EL (cell line): ENCODE measurements around the gene ANP32E.

ENCODE experiments used
- DNase-seq: peaks from one replicate; pipeline ENCODE4 v3.0.0-alpha.2; 2016

ANP32E gene

DNA sequence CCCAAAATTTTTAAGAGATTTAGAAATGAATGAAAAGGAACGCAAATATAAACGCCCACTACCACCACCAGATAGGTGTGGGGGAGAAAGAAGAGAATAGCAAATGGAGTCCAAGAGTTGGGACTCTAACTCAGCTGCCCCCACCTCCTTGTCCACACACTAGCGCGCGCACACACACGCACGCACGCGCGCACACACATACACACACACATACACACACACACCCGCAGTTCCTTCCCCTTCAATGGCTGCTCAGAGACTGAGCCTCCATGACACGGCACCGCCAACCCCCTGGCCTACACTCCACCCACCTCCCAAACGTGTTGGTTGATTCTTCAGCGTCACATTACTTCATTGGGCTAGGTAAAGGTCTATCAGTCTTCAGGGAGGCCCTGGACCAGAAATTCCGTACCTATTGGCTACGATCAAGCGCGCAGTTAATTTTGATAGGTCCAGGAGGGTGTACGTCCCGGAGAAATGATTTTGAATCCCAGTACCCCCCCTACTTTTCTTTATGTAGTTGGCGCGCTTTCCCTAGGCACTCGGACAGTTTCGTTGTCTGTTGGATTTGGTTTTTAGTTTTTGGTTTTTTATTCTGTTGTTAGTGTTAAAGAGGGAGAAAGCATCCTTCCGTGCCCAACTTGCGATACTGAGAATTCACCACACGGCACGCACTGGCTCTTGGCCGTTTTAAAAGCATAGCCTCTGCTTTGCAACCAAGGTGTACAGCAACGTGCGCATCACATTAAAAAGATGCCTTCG lies at the start of gene ANP32E:
ANP32E (minus strand) TSS at position 261 of the 762 bp plus-strand sequence. CDS start 326 bp downstream, outside the sequence.
- DNase-seq: peak; percentile 100

DNA sequence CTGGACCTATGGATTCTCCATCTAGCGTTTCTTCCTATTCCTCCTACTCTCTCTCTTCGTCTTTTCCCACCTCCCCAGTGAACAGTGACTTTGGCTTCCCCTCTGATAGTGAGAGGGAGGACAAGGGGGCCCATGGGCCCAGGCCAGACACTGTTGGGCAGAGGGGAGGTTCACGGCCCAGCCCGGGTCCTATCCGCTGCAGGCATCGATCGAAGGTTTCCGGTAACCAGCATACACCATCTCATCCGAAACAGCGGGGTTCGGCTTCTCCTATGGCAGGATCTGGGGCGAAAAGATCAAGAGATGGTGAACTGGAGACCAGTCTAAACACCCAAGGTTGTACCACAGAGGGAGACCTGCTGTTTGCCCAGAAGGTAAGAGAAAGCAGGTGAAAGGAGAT lies 47.3 kb upstream of the ANP32E start:
- no peak for DNase-seq

DNA sequence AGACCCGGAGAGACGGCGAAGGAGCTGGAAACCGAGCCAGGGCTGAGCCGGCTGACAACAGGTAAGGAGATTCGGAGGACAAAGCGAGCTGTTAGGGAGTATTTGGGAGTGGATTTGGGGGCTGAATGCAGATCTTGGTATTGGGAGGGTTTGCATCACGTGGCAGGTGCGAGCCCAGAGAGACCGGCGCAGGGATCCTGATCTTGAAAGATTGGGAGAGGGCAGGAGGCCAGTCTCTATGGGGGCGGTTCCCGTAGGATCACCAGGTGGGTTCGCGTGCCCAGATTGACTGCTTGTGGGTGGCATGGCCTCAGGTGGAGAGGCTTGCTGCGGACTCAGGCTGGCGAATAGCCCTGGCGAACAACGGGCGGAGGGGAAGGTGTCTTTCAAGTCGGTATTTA lies 46.6 kb upstream of the ANP32E start:
- DNase-seq: no peak

- peak; percentile 99 for DNase-seq
Observed at GRCh38 chr1:150281758-150282557, 46.0 kb upstream of the ANP32E start, which contains the start of gene CIART. TSS of gene CIART (plus strand) at chr1:150282554. CDS start at chr1:150283268, 714 bp downstream.

DNA sequence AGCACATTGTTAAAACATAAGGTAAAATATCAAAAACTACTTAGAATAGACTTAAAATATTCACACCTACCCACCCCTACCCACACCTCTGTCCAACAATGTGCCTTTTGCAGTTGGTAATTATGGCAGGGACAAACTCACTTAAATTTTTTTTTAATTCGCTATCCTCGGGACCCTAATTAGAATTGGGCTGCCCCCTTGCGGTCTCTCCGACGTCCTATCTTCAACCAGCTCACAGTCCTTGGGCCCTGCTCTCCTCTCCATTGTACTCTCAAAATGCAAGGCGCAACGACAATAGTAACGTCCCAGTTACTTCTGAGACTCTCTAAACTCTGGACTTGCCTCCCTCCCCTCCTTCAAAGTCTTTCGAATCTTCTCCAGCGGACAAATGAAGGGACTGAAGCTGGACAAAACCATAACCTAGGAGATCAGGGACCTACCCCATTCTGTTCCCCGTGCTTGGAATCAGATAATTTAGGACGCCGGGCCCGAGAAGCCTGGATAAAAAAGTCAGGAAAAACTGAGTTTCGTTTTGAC lies 45.4 kb upstream of the ANP32E start:
- DNase-seq: peak; percentile 75

GRCh38 chr1:150280138-150280707 lies 44.3 kb upstream of the ANP32E start:
- no peak for DNase-seq

- no peak for DNase-seq
Observed at GRCh38 chr1:150273311-150273710, 37.4 kb upstream of the ANP32E start.

DNA sequence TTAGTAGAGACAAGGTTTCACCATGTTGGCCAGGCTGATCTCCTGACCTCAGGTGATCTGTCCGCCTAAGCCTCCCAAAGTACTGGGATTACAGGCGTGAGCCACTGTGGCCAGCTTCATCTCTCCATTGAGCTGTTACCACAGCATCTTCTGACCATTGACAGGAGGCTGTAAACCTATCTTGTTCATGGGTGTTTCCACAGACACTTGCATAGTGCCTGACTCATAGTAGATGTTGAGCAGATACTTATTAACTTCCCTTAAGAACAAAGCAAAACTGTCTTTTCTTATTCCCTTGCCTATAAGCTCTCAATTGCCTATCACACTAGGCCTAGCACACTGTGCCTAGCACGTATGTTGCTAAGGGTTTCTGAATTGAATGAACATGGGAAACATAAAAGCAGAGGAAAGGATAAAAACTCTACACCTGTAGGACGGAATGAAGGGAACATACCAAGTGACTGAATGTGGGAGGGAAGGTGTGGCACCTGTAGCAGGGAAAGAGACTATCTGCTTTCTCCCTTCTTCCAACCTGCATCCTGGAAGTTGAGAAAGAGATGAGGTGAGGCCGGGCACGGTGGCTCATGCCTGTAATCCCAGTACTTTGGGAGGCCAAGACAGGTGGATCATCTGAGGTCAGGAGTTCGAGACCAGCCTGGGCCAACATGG lies 35.5 kb upstream of the ANP32E start:
- DNase-seq: no peak

DNA sequence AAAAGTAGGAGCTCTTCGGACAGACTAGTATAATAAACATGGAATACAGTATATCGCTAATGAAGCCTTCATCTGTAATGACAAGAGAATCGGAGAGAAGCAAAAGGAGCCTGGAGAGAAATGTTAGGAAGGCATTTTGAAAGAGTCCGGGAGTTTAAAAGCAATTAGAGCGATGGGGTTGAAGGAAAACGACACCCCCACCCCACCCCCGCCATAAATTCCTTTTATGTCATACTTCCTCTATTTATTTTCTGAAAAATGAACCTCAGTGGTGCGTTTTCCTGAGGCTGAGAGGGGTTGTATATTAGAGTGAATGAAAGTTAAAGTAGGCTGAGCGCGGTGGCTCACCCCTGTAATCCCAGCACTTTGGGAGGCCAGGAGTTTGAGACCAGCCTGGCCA lies 33.5 kb upstream of the ANP32E start:
- DNase-seq: no peak

DNA sequence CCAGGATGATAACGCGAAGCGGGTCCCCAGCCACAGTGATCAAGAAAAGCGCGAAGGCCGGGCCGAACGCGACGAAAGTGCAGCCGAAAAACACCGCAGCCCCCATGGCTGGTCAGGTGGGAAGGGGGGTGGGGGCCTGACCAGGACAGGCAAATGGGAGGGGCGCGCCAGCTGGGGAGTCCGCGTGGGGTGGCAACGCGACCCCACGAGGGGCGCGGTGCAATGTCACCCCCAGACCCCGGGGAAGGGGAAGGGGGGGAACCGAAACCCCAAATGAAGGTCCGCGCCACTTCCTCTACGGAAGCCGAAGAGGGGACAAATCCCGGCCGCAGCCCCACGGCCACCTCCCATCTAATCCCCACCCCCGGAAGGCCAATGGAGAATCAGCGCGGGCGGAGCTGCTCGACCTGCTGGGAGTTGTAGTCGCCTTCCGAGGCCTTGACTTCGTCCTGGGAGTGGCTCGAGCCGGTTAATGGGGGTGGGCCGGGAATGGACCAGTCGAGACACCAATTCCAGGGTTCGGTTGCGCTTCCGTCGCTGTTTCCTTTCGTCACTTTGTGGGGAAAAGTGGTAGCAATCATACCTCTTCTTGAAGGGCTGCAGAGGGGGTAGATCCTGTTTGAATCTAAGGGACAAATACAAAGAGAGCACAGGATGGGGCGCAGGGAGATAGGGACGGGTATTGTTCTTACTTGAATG lies 32.9 kb upstream of the ANP32E start, which contains the start of gene APH1A:
APH1A (minus strand) TSS at position 312 of the 699 bp plus-strand sequence; CDS start at position 106, 206 bp downstream.
- DNase-seq: peak; percentile 97

DNA sequence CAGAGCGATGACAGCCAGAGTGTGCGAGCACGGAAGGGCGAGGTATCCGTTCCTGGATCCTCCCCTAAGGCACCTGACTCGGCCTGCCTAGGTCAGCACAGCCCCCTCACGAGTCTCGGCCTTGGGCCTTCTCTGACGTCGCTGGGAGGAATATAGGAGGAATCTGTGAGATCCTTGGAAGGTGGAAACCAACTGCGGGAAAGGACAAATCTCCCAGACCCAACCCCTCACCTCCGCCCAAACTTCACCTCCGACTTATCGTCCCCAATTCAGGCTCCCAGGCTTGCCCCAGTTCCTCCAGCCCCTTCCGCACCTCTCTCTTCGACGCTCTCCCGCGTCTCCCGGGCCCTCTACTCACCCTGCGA lies 32.4 kb upstream of the ANP32E start:
- DNase-seq: peak; percentile 25

DNA sequence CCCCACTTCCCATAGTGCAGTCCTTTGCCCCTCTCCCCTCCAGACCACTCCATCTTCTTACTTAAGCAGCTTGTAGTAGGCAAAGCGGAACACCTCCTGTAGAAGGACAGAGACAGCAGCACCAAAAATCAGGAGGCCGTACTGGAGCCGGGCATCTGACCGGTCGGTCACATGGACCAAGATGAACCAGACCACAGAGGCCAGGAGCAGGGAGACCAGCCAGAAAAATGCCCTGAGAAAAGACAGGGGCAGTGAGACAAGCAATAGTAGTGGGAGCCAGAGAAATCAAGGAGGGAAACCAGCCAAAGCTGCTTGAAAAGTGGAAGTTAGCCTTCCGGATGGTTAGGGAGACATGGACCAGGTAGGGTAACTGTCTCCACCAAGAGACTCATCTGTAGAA lies 32.0 kb upstream of the ANP32E start:
- no peak for DNase-seq

- DNase-seq: no peak
Observed at GRCh38 chr1:150263549-150263948, 27.6 kb upstream of the ANP32E start.

DNA sequence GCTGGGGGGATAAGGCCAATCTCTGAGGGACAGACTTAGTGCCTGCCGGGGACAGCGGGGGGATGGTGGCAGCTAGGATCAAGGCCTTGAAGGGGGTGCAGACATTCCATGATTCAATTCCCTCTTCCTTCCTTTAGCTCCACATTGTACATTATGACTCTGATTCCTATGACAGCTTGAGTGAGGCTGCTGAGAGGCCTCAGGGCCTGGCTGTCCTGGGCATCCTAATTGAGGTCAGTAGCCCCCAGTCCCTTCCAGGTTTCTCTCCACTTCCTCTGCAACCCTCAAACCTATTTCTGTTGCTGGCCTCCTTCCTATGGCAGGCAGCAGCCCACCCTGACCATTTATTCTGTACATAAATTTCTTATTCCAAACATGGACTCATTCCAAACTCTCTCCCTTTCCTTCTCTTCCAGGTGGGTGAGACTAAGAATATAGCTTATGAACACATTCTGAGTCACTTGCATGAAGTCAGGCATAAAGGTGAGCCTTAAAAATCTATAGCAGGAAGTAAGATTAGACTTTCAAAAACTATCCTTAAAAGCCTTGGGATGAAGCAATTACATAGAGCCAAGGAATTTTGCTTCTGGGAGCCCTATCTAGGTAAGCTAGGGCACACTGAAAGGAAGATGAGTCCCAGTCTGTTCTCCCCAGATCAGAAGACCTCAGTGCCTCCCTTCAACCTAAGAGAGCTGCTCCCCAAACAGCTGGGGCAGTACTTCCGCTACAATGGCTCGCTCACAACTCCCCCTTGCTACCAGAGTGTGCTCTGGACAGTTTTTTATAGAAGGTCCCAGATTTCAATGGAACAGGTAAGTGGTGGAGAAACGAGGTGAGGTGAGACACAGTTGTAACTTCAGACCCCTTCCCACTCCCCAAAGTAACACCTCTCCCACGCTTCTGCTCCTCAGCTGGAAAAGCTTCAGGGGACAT lies 26.7 kb upstream of the ANP32E start:
- DNase-seq: no peak

GRCh38 chr1:150261367-150261766 lies 25.5 kb upstream of the ANP32E start:
- no peak for DNase-seq

DNA sequence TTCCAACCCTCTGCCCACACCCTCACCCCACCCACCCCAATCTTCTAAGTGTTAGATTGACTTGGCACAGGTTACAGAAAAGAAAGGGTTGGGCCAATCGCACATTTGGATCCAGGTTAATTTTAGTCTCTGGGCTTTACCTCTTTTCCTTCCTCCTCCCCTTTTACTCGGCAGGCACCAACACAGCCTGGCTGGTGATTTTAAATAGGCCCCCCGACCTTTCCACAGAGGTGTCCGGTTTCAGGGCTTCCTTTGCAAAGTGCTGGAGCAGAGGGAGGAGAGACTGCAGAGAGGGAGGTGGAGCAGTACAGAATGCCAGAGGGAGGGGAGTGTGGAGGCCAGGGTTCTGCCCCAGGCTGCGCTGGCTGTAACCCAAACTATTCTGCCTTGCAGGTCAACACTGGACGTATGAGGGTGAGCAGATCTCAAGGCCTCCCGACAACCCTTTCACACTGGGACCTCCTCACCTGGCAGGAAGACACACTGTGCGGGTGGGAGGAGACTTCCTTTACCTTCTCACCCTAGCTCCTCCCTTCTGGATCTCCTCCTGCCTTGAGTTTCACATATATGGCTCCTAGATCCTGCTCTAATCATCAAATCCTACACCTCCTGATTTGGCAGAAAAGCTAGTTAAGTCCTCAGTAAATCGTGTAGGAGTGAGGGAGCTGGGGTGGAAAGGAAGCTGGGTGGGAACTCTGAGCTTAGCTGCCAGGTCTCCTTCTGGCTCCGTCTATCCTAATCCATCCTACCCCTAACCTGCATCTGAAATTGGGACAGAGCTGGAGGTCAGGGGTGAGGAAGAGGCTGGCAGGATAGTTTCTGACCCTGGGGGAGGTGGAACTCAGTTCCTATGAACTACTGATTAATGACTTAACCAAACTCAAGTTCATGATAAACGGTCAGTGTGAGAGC lies 24.1 kb upstream of the ANP32E start:
- DNase-seq: peak; percentile 45

- DNase-seq: no peak
Observed at GRCh38 chr1:150259217-150259616, 23.3 kb upstream of the ANP32E start.

DNA sequence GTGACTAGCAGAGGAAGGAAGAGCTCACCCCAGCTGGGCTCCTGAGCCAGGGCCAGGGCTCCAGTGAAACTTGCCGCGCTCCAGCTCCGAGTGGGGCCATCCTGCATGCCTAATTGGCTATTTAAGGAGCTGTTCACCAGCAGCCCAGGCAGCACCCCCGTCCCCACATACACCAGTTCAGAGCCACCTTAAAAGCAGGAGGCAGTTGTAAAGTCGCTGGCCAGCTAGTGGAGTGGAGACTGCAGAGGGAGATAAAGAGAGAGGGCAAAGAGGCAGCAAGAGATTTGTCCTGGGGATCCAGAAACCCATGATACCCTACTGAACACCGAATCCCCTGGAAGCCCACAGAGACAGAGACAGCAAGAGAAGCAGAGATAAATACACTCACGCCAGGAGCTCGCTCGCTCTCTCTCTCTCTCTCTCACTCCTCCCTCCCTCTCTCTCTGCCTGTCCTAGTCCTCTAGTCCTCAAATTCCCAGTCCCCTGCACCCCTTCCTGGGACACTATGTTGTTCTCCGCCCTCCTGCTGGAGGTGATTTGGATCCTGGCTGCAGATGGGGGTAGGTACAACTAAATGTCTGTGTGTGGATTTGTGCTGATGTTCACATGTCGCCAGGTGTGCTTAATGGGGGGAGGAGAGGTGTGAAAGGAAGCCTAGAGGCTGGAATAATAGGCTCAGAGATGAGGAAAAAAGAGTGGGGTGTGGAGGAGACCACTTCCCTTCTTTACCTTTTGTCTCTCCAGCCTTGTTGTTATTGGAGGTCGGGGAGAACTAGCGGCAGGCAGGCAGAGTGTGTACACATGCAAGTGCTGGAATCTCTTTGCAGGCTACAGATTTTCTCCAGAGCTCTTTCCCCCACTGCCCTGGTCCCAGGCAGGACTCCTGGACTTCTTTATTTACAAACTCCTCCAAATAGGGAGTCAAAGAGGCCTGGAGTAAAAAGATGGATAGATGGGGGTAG lies 22.0 kb upstream of the ANP32E start, which contains the start of gene CA14:
CA14 (plus strand) TSS at position 151 of the 962 bp plus-strand sequence; CDS start at position 506, 355 bp downstream.
- DNase-seq: no peak
